H54 (cell line): ENCODE measurements around the gene HNMT.

Source experiments
- DNase-seq: peaks from one replicate; pipeline ENCODE4 v3.0.0; 2011; ENCODE audit warnings: low spot score, mixed read lengths; ENCODE audit not compliant: insufficient read length
- FAIRE-seq: peaks from 3 replicates; lab custom pipeline; 2011; peaks lifted over from hg19 to GRCh38; lab: Jason Lieb, UNC
- POLR2A ChIP-seq: IDR thresholded peaks from 2 replicates; pipeline ENCODE4 v1.6.1; 2011; ENCODE audit warnings: low read depth, mild to moderate bottlenecking, low read length

HNMT gene

DNA sequence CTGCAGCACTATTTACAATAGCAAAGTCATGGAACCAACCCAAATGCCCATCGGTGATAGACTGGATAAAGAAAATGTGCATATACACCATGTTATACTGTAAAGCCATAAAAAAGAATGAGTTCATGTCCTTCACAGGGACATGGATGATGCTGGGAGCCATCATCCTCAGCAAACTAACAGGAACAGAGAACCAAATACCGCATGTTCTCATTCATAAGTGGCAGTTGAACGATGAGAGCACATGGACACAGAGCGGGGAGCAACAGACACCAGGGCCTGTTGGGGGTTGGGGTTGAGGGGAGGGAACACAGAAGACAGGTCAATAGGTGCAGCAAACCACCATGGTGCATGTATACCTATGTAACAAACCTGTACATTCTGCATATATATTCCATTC is 33.5 kb downstream of the HNMT start:
- FAIRE-seq (no peak), DNase-seq (no peak)
- no peak for TF ChIP-seq POLR2A

- DNase-seq (no peak), FAIRE-seq (no peak)
These were observed 34.2 kb downstream of the HNMT start for GRCh38 chr2:137998503-137998902.

GRCh38 chr2:137999273-137999672 is 35.0 kb downstream of the HNMT start:
- no peak for DNase-seq
- no peak for TF ChIP-seq POLR2A
- FAIRE-seq, result no peak

More at GRCh38 chr2:137998503-137998902, 34.2 kb downstream of the HNMT start:
- no peak for TF ChIP-seq POLR2A

DNA sequence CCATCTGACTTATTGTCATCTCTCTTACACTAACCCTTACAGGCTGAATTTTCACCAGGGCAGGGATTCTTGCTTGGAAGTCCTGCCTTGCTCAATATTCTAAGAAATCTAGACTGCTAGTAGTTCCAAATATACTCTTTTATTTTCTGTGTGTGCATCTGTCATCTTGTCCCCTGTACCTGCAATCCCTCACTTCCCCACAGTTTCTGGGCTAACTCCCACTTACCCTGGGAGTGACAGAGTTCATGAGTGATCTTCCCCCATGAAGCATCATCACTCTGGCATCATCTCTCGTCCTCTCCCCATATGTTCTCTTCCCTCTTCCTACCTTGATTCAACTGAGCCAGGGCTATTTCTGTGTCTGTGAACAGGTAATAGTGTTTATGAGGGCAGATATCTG is 35.7 kb downstream of the HNMT start:
- DNase-seq (no peak), FAIRE-seq (no peak)
- TF ChIP-seq POLR2A, result no peak

- no peak for DNase-seq
- no peak for FAIRE-seq
- no peak for TF ChIP-seq POLR2A
These were observed 36.5 kb downstream of the HNMT start for GRCh38 chr2:138000796-138001195.

- no peak for FAIRE-seq
- TF ChIP-seq POLR2A, result no peak
- no peak for DNase-seq
These were observed 39.1 kb downstream of the HNMT start for GRCh38 chr2:138003411-138003810.

DNA sequence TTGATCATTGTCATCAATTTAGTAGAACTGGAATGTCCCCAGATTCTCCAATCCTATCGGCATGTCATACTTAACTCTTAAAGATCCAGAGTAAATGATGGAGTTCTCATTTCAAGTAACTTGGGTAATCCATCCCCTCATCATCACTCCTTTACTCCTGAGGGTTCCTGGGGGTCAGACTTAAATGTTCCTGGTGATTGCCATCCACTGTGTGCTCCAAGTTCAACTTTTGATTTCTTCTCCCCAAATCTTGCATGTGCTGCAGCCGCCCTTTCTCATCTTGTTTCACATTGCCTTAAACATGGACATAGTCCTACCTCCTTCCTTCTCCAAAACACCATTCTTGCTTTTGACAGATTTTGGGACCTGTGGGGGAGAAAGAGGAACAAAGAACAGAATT is 43.2 kb downstream of the HNMT start:
- no peak for FAIRE-seq
- DNase-seq, result no peak

GRCh38 chr2:138009622-138010021 is 45.3 kb downstream of the HNMT start:
- no peak for FAIRE-seq
- DNase-seq, result no peak
- TF ChIP-seq POLR2A, result no peak

More for the DNA sequence above, 43.2 kb downstream of the HNMT start:
- TF ChIP-seq POLR2A, result no peak

DNA sequence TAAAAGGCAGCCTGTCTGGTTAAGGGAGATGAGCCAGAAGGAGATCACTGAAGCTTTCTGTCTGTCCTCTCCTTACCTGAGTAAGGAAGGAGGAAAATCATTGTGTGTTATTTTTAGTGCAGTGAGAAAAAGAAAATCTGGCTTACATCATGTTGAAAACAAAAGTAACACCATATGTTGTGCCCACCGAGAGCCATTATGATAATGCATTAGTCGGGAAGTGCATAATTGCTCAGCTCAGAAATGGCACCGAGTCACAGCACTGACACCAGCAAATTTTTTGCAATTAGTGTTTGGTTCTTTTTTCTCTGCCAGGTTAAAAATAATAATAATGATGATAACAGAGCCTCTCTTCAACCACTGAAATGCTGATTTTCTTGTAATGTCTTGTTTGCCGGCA is 46.6 kb downstream of the HNMT start:
- no peak for DNase-seq
- TF ChIP-seq POLR2A, result no peak
- FAIRE-seq, result no peak

GRCh38 chr2:138012082-138012481 is 47.8 kb downstream of the HNMT start:
- no peak for TF ChIP-seq POLR2A
- no peak for FAIRE-seq
- DNase-seq, result no peak

DNA sequence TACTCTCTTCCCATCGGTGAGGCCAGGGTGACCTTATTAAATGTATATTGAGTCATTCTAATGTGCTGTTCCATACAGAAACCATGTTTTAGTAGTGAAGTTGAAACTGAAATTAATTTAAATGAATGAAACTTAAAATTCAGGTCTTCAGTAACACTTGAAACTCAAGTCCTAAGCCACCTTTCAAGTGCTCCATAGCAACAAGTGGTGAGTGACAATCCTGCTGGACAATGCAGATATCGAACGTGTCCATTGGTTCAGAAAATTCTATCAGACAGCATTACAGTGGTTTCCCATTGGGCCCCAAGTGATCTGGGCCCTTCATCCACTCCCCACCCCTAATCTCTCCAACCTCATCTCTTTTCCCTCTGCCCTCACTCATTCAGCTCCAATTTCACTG is 48.7 kb downstream of the HNMT start:
- TF ChIP-seq POLR2A, result no peak
- FAIRE-seq (no peak), DNase-seq (no peak)

- FAIRE-seq, result no peak
- DNase-seq, result no peak
- no peak for TF ChIP-seq POLR2A
These were observed 49.4 kb downstream of the HNMT start for GRCh38 chr2:138013639-138014038.

DNA sequence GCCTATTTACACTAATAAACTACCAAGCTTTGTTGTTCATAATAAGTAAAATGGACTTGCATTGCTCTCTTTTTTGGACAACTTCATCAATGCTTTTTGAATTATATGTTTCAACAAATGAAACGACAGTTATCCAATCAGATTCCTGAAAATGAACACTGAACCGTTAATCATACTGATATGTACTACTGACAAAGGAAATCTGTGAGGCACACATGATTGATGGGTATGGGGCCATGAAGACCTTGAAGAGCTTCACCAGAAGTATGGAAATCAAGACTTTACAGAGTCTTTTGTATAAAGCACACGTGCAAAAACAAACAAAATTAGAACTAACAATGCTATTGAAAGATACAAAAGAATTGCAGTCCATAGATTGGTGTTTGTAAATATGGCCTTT is 51.2 kb downstream of the HNMT start:
- no peak for FAIRE-seq
- no peak for DNase-seq

DNA sequence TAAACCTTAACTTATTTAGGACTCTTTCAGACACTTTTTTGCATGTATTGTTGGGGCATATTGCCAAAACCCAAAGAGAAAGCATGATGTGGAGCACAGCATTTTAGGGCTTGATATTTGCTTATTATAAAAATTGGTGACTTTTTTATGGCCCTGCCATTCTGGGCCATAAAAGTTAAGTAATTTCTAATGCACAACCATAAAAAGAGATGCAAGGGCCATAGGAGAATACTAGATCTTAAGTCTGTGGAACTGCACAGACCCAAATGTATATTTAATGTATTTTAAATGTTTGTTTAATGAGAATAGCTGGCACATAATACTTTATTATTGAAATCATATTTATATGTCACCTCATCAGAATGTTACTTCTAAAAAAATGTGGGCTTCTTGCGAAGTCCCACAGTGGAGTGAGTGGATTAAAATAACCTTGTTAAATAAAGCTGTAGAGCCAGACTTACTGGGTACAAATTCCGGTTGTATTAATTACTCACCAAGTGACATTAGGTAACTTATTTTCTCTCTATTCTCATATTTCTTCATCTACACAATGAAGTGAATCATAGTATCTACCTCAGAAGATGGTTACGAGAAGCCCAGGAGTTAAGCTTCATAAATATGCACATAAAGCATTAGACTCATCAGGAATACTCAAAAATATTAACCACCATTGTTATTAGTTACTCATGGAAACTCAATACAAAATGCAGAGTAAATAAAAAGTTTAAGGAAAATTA is 52.2 kb downstream of the HNMT start:
- DNase-seq, result no peak
- no peak for FAIRE-seq
- no peak for TF ChIP-seq POLR2A

More for the DNA sequence above, 51.2 kb downstream of the HNMT start:
- TF ChIP-seq POLR2A, result no peak

- FAIRE-seq (no peak), DNase-seq (no peak)
- TF ChIP-seq POLR2A, result no peak
These were observed 53.6 kb downstream of the HNMT start for GRCh38 chr2:138017824-138018223.
